Measurements from ENCODE around the gene NEDD9.

- TF ChIP-seq MXI1 (IDR thresholded peaks at IDR 0.05; ENCODE audit: low read depth, low read length) (no peak), MEF2A (IDR thresholded peaks at IDR 0.05; ENCODE audit: borderline replicate concordance, low read depth) (no peak), CTCF (IDR thresholded peaks at IDR 0.05) (peak; percentile 98), RFX5 (IDR thresholded peaks at IDR 0.05; ENCODE audit: low read length) (no peak), RAD21 (IDR thresholded peaks at IDR 0.05; ENCODE audit: low read length) (peak; percentile 96), YY1 (IDR thresholded peaks at IDR 0.05; ENCODE audit: low read depth) (no peak), CHD2 (IDR thresholded peaks at IDR 0.05; ENCODE audit: low read length, partially characterized antibody) (no peak), POLR2AphosphoS5 (IDR thresholded peaks at IDR 0.05; ENCODE audit: low read depth, low read length) (no peak), TAF1 (IDR thresholded peaks at IDR 0.05; ENCODE audit: borderline replicate concordance, low read depth, low read length) (no peak), EZH2phosphoT487 (IDR thresholded peaks at IDR 0.05; ENCODE audit: borderline replicate concordance, low read depth) (no peak), MAX (IDR thresholded peaks at IDR 0.05; ENCODE audit: low read depth) (no peak)
Measured at GRCh38 chr6:11144393-11144851, 88.0 kb downstream of the NEDD9 start.
